H9 (cell line): ENCODE data around the gene SLC25A29. TPM values are rescaled to one million over a fixed set of nuclear protein-coding genes. Genes with fewer than 3 reads are reported as not detected.

Source experiments
- DNase-seq: peaks from one replicate; pipeline ENCODE4 v3.0.0-alpha.2; 2017
- H2AFZ ChIP-seq: one replicate; pipeline ENCODE4 v1.6.1; 2013; ENCODE audit warnings: mild to moderate bottlenecking, low read length, control low read depth, moderate library complexity
- H2AK5ac ChIP-seq: 2 replicates; pipeline ENCODE4 v1.6.1; 2013; ENCODE audit warnings: low read length, control low read depth, mixed read lengths; ENCODE audit not compliant: insufficient read length
- H2BK120ac ChIP-seq: one replicate; pipeline ENCODE4 v1.6.1; 2013; ENCODE audit warnings: low read depth, mild to moderate bottlenecking, low read length, control low read depth, inconsistent platforms; ENCODE audit not compliant: poor library complexity, severe bottlenecking
- H2BK12ac ChIP-seq: 2 replicates; pipeline ENCODE4 v1.6.1; 2013; ENCODE audit warnings: low read length, control low read depth, mixed read lengths, low read depth; ENCODE audit not compliant: insufficient read length
- H2BK15ac ChIP-seq: 2 replicates; pipeline ENCODE4 v1.6.1; 2013; ENCODE audit warnings: low read depth, low read length, control low read depth
- H2BK20ac ChIP-seq: one replicate; pipeline ENCODE4 v1.6.1; 2013; ENCODE audit warnings: low read depth, mild to moderate bottlenecking, low read length, control low read depth, inconsistent platforms; ENCODE audit not compliant: poor library complexity, severe bottlenecking
- H2BK5ac ChIP-seq: 2 replicates; pipeline ENCODE4 v1.6.1; 2013; ENCODE audit warnings: low read length, control low read depth, mixed read lengths; ENCODE audit not compliant: insufficient read length
- H3K14ac ChIP-seq: 2 replicates; pipeline ENCODE4 v1.6.1; 2013; ENCODE audit warnings: low read length, control low read depth; ENCODE audit not compliant: insufficient read depth
- H3K18ac ChIP-seq: 2 replicates; pipeline ENCODE4 v1.6.1; 2013; ENCODE audit warnings: low read depth, mild to moderate bottlenecking, mixed read lengths, low read length, control low read depth; ENCODE audit not compliant: insufficient read length
- H3K23ac ChIP-seq: 2 replicates; pipeline ENCODE4 v1.6.1; 2013; ENCODE audit warnings: low read length, control low read depth, mixed read lengths, low read depth; ENCODE audit not compliant: insufficient read length
- H3K23me2 ChIP-seq: 2 replicates; pipeline ENCODE4 v1.6.1; 2013; ENCODE audit warnings: low read depth, mild to moderate bottlenecking, mixed read lengths, low read length, control low read depth; ENCODE audit not compliant: insufficient read length, poor library complexity, severe bottlenecking
- H3K27ac ChIP-seq: 2 replicates; pipeline ENCODE4 v1.5.1; 2013; ENCODE audit warnings: low read length, control low read depth, mixed read lengths, low read depth; ENCODE audit not compliant: insufficient read length
- H3K27me3 ChIP-seq: 2 replicates; pipeline ENCODE4 v1.6.1; 2013; ENCODE audit warnings: low read length, control low read depth, inconsistent platforms; ENCODE audit not compliant: insufficient read depth
- H3K4ac ChIP-seq: 2 replicates; pipeline ENCODE4 v1.6.1; 2013; ENCODE audit warnings: low read depth, mild to moderate bottlenecking, control low read depth, inconsistent platforms, low read length, moderate library complexity
- H3K4me1 ChIP-seq: 2 replicates; pipeline ENCODE4 v1.6.1; 2013; ENCODE audit warnings: low read length, control low read depth, inconsistent platforms; ENCODE audit not compliant: insufficient read depth
- H3K4me2 ChIP-seq: 2 replicates; pipeline ENCODE4 v1.6.1; 2013; ENCODE audit warnings: low read length, control low read depth, mixed read lengths; ENCODE audit not compliant: insufficient read length, insufficient read depth
- H3K56ac ChIP-seq: 2 replicates; pipeline ENCODE4 v1.6.1; 2013; ENCODE audit warnings: low read depth, mild to moderate bottlenecking, mixed read lengths, low read length, control low read depth; ENCODE audit not compliant: insufficient read length
- H3K79me1 ChIP-seq: 2 replicates; pipeline ENCODE4 v1.6.1; 2013; ENCODE audit warnings: low read depth, mild to moderate bottlenecking, moderate library complexity, low read length, control low read depth, inconsistent platforms; ENCODE audit not compliant: insufficient read depth, poor library complexity, severe bottlenecking
- H3K79me2 ChIP-seq: 2 replicates; pipeline ENCODE4 v1.6.1; 2013; ENCODE audit warnings: low read length, control low read depth, inconsistent platforms; ENCODE audit not compliant: insufficient read depth
- H3K9ac ChIP-seq: 2 replicates; pipeline ENCODE4 v1.6.1; 2013; ENCODE audit warnings: low read length, control low read depth, mixed read lengths; ENCODE audit not compliant: insufficient read length; ENCODE audit errors: extremely low read depth
- H3K9me3 ChIP-seq: one replicate; pipeline ENCODE4 v1.6.1; 2013; ENCODE audit warnings: low read depth, low read length, inconsistent platforms; ENCODE audit not compliant: control insufficient read depth
- H3T11ph ChIP-seq: one replicate; pipeline ENCODE4 v1.6.1; 2013; ENCODE audit warnings: mild to moderate bottlenecking, low read length, control low read depth, inconsistent platforms
- H4K20me1 ChIP-seq: one replicate; pipeline ENCODE4 v1.6.1; 2013; ENCODE audit not compliant: control insufficient read depth, insufficient read length, insufficient read depth
- H4K5ac ChIP-seq: 2 replicates; pipeline ENCODE4 v1.6.1; 2013; ENCODE audit warnings: low read depth, mild to moderate bottlenecking, mixed read lengths, low read length, control low read depth; ENCODE audit not compliant: insufficient read length
- H4K8ac ChIP-seq: replicated peaks from 2 replicates; pipeline ENCODE4 v1.6.1; 2013; ENCODE audit warnings: low read length, control low read depth, mixed read lengths, low read depth; ENCODE audit not compliant: insufficient read length
- H4K91ac ChIP-seq: 2 replicates; pipeline ENCODE4 v1.6.1; 2013; ENCODE audit warnings: low read depth, mild to moderate bottlenecking, moderate library complexity, mixed read lengths, low read length, control low read depth; ENCODE audit not compliant: insufficient read length
- H3K27ac Mint-ChIP-seq, 3 experiments: 2 replicates in 2 of 3; 3 replicates in 1 of 3; pipeline ENCODE4 v1.8.0; 2020 to 2021; ENCODE audit warnings: mixed read lengths in 3 of 3, mild to moderate bottlenecking in 1 of 3, moderate library complexity in 1 of 3
- H3K27me3 Mint-ChIP-seq: 2 replicates; pipeline ENCODE4 v1.8.0; 2021; ENCODE audit warnings: low read depth, mild to moderate bottlenecking, moderate library complexity, mixed read lengths
- H3K36me3 Mint-ChIP-seq, 3 experiments: 2 replicates in 2 of 3; 3 replicates in 1 of 3; pipeline ENCODE4 v1.8.0; 2020 to 2021; ENCODE audit warnings: low read depth in 3 of 3, mixed read lengths in 3 of 3; ENCODE audit not compliant: insufficient read depth in 1 of 3
- H3K4me1 Mint-ChIP-seq, 2 experiments: 2 replicates each; pipeline ENCODE4 v1.8.0; 2020; ENCODE audit warnings: mixed read lengths in 2 of 2
- H3K4me3 Mint-ChIP-seq, 2 experiments: 2 replicates in 1 of 2; 3 replicates in 1 of 2; pipeline ENCODE4 v1.8.0; 2020 to 2021; ENCODE audit warnings: mild to moderate bottlenecking in 2 of 2, mixed read lengths in 2 of 2, moderate library complexity in 1 of 2
- H3K9me3 Mint-ChIP-seq, 2 experiments: 2 replicates in 1 of 2; 3 replicates in 1 of 2; pipeline ENCODE4 v1.8.0; 2020; ENCODE audit warnings: mild to moderate bottlenecking in 2 of 2, mixed read lengths in 2 of 2, moderate library complexity in 1 of 2
- WGBS: extraction: QIAGEN DNeasy Blood & Tissue Kit; methylation state at CpG from one replicate; pipeline ENCODE4 v1.1.7; 2013; ENCODE audit warnings: missing lambda C conversion rate, low lambda C conversion rate, mixed read lengths; ENCODE audit not compliant: insufficient read length; ENCODE audit errors: extremely low coverage; 5-methylcytosine and 5-hydroxymethylcytosine counted together
- total RNA-seq: library from RNA; stranded (reverse); gene quantifications from 2 replicates; pipeline ENCODE4 v1.2.1, GENCODE V29; 2021
- TF ChIP-seq, protein P1 (sequence below): fragments of 200-600 bp; sonication (generic); conservative IDR thresholded peaks from 3 replicates; pipeline ENCODE4 v1.8.0; 2021; ENCODE audit warnings: antibody characterized with exemption, mild to moderate bottlenecking

SLC25A29 gene
- total RNA-seq, 1 experiment from 2014 or later = 175 TPM

DNA sequence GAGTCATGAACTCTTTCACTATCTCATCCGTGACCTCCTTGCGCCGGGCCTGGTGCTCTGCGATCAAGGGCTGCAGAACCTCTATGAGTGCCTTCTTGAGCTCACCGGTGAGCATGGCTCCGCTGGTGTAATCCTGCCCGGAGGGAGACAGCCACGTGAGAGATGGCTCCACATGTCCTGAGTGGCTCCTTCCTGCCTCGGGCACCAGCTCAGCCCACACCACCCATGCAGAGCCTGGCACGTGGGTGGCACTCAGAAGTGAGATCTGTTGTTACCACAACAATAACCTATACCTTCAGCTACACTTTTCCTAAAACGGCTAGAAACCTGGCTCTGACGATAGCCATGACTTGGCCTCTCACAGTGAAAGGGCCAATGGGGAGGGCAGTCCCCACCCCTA, 28.7 kb upstream of the SLC25A29 start:
- no peaks in the 10 kb centered on the region for H3K9me3 ChIP-seq
- H2AFZ ChIP-seq = no peak overlapping the region
- no peak overlapping the region for H2AK5ac ChIP-seq
- no peak overlapping the region for H2BK12ac ChIP-seq
- no peak overlapping the region for H2BK15ac ChIP-seq
- Mint-ChIP-seq H3K4me1 (0 out of 4 replicates have a peak, but pooled peaks cover 0 to 3% of the 10 kb centered on the region in 2 experiments), H3K27ac (no peak overlapping the region), H3K4me3 (no peak overlapping the region), H3K36me3 (peaks cover 24 to 49% (median 40%) of the 10 kb centered on the region in 3 experiments; a peak in 6 of 7 replicates), H3K9me3 (no peaks in the 10 kb centered on the region), H3K27me3 (no peaks in the 10 kb centered on the region)
- DNase-seq = no peak
- no peak overlapping the region for H4K91ac ChIP-seq
- no peaks in the 10 kb centered on the region for H3K79me2 ChIP-seq
- H3K27ac ChIP-seq = no peak overlapping the region
- no CpG with 5 or more reads among the region's 12 CpGs for WGBS
- H3K4ac ChIP-seq = no peak overlapping the region
- no peak overlapping the region for H2BK120ac ChIP-seq
- TF ChIP-seq, protein P1, sequence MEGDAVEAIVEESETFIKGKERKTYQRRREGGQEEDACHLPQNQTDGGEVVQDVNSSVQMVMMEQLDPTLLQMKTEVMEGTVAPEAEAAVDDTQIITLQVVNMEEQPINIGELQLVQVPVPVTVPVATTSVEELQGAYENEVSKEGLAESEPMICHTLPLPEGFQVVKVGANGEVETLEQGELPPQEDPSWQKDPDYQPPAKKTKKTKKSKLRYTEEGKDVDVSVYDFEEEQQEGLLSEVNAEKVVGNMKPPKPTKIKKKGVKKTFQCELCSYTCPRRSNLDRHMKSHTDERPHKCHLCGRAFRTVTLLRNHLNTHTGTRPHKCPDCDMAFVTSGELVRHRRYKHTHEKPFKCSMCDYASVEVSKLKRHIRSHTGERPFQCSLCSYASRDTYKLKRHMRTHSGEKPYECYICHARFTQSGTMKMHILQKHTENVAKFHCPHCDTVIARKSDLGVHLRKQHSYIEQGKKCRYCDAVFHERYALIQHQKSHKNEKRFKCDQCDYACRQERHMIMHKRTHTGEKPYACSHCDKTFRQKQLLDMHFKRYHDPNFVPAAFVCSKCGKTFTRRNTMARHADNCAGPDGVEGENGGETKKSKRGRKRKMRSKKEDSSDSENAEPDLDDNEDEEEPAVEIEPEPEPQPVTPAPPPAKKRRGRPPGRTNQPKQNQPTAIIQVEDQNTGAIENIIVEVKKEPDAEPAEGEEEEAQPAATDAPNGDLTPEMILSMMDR = no peak
- no peak overlapping the region for H2BK20ac ChIP-seq
- no peaks in the 10 kb centered on the region for H4K20me1 ChIP-seq
- no peak overlapping the region for H3T11ph ChIP-seq
- no peak overlapping the region for H3K14ac ChIP-seq
- no peak overlapping the region for H3K18ac ChIP-seq
- H3K23me2 ChIP-seq = no peaks in the 10 kb centered on the region
- H3K4me1 ChIP-seq = no peaks in the 10 kb centered on the region
- no peaks in the 10 kb centered on the region for H3K79me1 ChIP-seq
- no peak overlapping the region for H3K23ac ChIP-seq
- no peak overlapping the region for H4K8ac ChIP-seq
- H2BK5ac ChIP-seq = no peak overlapping the region
- H4K5ac ChIP-seq = no peak overlapping the region
- no peak overlapping the region for H3K56ac ChIP-seq
- no peaks in the 10 kb centered on the region for H3K27me3 ChIP-seq
- H3K4me2 ChIP-seq = no peak overlapping the region
- H3K9ac ChIP-seq = no peak overlapping the region
